GM12878 (cell line): ENCODE measurements around the gene TRIM40. TPM values are rescaled to one million over a fixed set of nuclear protein-coding genes. Genes with fewer than 3 reads are reported as not detected.
A peak's percentile ranks its signal among the peaks of the same experiment; 100 is the strongest.

Experiments
- ATAC-seq: fragments of 200-7000 bp; cut with Tn5 transposase; 3 replicates; pipeline ENCODE4 v1.9.1; 2020; ENCODE audit warnings: mild to moderate bottlenecking, moderate library complexity
- BruUV-seq: library from RNA; stranded (reverse); fragments of 400-500 nt; replicated peaks from 2 replicates; lab custom pipeline; 2021; lab: Mats Ljungman, UMichigan
- CTCF ChIA-PET: fragments of 300-600 bp; sonication (Branson Sonifier 250); formaldehyde crosslinking; extraction: SDS; loops from one replicate; lab custom pipeline; 2021; ENCODE audit warnings: inconsistent platforms; lab: Yijun Ruan, JAX
- POLR2A ChIA-PET: fragments of 350-600 bp; formaldehyde crosslinking; extraction: SDS; loops from one replicate; lab custom pipeline; 2021; ENCODE audit warnings: inconsistent platforms; lab: Charles Lee
- RAD21 ChIA-PET: fragments of 300-600 bp; sonication (Branson Sonifier 250); formaldehyde crosslinking; loops from one replicate; lab custom pipeline; 2023; ENCODE audit warnings: antibody characterized with exemption; ENCODE audit not compliant: unreplicated experiment; lab: Charles Lee
- SMC1A ChIA-PET: fragments of 300-600 bp; sonication (Branson Sonifier 250); formaldehyde crosslinking; loops from one replicate; lab custom pipeline; 2023; ENCODE audit not compliant: unreplicated experiment, uncharacterized antibody; lab: Charles Lee
- DNase-seq: peaks from one replicate; pipeline ENCODE4 v3.0.0-alpha.2; 2011; ENCODE audit warnings: low read depth, low spot score
- FAIRE-seq: peaks from 3 replicates; lab custom pipeline; 2011; peaks lifted over from hg19 to GRCh38; lab: Jason Lieb, UNC
- H2AFZ ChIP-seq: 2 replicates; pipeline ENCODE4 v1.6.0; 2011; ENCODE audit warnings: low read depth, low read length, control low read depth; ENCODE audit not compliant: control insufficient read depth
- H3K27ac ChIP-seq: 2 replicates; pipeline ENCODE4 v1.5.1; 2011; ENCODE audit warnings: control low read depth; ENCODE audit not compliant: control insufficient read depth, insufficient read depth
- H3K27me3 ChIP-seq, 2 experiments: replicated peaks in 1 of 2; 2 replicates each; pipeline versions ENCODE4 v1.6.0 to v1.6.1; 2011; ENCODE audit warnings: low read length in 1 of 2; ENCODE audit not compliant: control insufficient read depth in 2 of 2, insufficient read depth in 2 of 2
- H3K36me3 ChIP-seq, 2 experiments: 2 replicates each; pipeline ENCODE4 v1.5.1; 2011; ENCODE audit warnings: low read length in 1 of 2; ENCODE audit not compliant: control insufficient read depth in 2 of 2, insufficient read depth in 2 of 2
- H3K4me1 ChIP-seq: 2 replicates; pipeline ENCODE4 v1.6.1; 2011; ENCODE audit warnings: mild to moderate bottlenecking, low read length, moderate library complexity, mixed read lengths; ENCODE audit not compliant: control insufficient read depth, insufficient read depth
- H3K4me2 ChIP-seq: 2 replicates; pipeline ENCODE4 v1.6.0; 2011; ENCODE audit warnings: control low read depth; ENCODE audit not compliant: control insufficient read depth, insufficient read depth
- H3K4me3 ChIP-seq: fragments of 200-600 bp; sonication (generic); 2 replicates; pipeline ENCODE4 v1.5.1; 2016
- H3K79me2 ChIP-seq: 2 replicates; pipeline ENCODE4 v1.6.0; 2011; ENCODE audit warnings: low read length; ENCODE audit not compliant: control insufficient read depth, insufficient read depth
- H3K9ac ChIP-seq: 2 replicates; pipeline ENCODE4 v1.8.0; 2011; ENCODE audit warnings: low read length, control low read depth, mixed read lengths; ENCODE audit not compliant: control insufficient read depth, insufficient read depth
- H3K9me3 ChIP-seq: replicated peaks from 3 replicates; pipeline ENCODE4 v1.5.1; 2011; ENCODE audit warnings: mild to moderate bottlenecking, low read length; ENCODE audit not compliant: control insufficient read depth, insufficient read depth
- H4K20me1 ChIP-seq: 2 replicates; pipeline ENCODE4 v1.6.0; 2011; ENCODE audit not compliant: control insufficient read depth, insufficient read depth
- CTCF ChIP-seq, 3 experiments: IDR thresholded peaks in 2 of 3; conservative IDR thresholded peaks in 1 of 3; 2 replicates each; pipeline ENCODE4 v1.5.1; 2011; ENCODE audit warnings: low read depth in 3 of 3, low read length in 3 of 3, mild to moderate bottlenecking in 3 of 3, control low read depth in 2 of 3, moderate library complexity in 2 of 3, inconsistent platforms in 1 of 3, mixed read lengths in 1 of 3; ENCODE audit not compliant: control insufficient read depth in 2 of 3, insufficient read depth in 1 of 3; ENCODE audit errors: extremely low read depth in 1 of 3
- GABPA ChIP-seq: IDR thresholded peaks from 2 replicates; pipeline ENCODE4 v1.6.1; 2014; ENCODE audit warnings: antibody characterized with exemption, low read depth, mild to moderate bottlenecking, inconsistent platforms
- SMAD5 ChIP-seq: IDR thresholded peaks from 2 replicates; pipeline ENCODE4 v1.6.1; 2016; ENCODE audit warnings: antibody characterized with exemption, low read depth
- ZNF622 ChIP-seq: fragments of 450-650 bp; IDR thresholded peaks from 2 replicates; pipeline ENCODE4 v1.6.1; 2017; ENCODE audit warnings: mild to moderate bottlenecking, inconsistent platforms
- whole genome bisulfite sequencing: methylation state at CpG from one replicate; pipeline ENCODE4 v1.1.6; 2016; ENCODE audit warnings: low lambda C conversion rate; ENCODE audit not compliant: insufficient replicate concordance, insufficient coverage; ENCODE audit errors: missing lambda C conversion rate; 5-methylcytosine and 5-hydroxymethylcytosine counted together
- in situ Hi-C: fragments of 300-500 bp; cut with MboI; formaldehyde crosslinking; loops from 9 replicates; pipeline ENCODE4 v1.14.3; 2018; ENCODE audit warnings: mixed read lengths
- intact Hi-C: fragments of 100-400 bp; cut with micrococcal nuclease; formaldehyde crosslinking; loops from one replicate; pipeline ENCODE4 v1.14.2; 2022; ENCODE audit not compliant: unreplicated experiment
- polyA plus RNA-seq, 11 experiments: library from polyadenylated mRNA; depleted of rRNA in 4 of 11; unstranded in 6 of 11; stranded (reverse) in 5 of 11; fragments of >200 nt; fragmentation: Nextera tagmentation in 4 of 11; fragmentation: Illumina TruSeq in 1 of 11; extraction: Ambion mirVana in 4 of 11; extraction: Trizol in 1 of 11; gene quantifications; 1 replicate in 1 of 11; 2 replicates in 10 of 11; pipeline versions ENCODE4 v1.2.1 to v1.2.3, GENCODE V29; 2011 to 2016; ENCODE audit warnings: inconsistent platforms in 2 of 11, missing spikeins in 2 of 11, low read depth in 1 of 11
- total RNA-seq, 4 experiments: library from RNA; depleted of rRNA in 3 of 4; stranded (reverse); fragments of >200 nt in 3 of 4; fragmentation: Illumina TruSeq in 1 of 4; extraction: Trizol in 1 of 4; gene quantifications; 2 replicates each; pipeline versions ENCODE4 v1.2.1 to v1.2.3, GENCODE V29; 2013 to 2021

TRIM40 gene
- total and polyA plus RNA-seq, 10 of the 15 experiments (the other 5 are each of a cell fraction or from before 2014, with no cell fraction given) = not detected

DNA sequence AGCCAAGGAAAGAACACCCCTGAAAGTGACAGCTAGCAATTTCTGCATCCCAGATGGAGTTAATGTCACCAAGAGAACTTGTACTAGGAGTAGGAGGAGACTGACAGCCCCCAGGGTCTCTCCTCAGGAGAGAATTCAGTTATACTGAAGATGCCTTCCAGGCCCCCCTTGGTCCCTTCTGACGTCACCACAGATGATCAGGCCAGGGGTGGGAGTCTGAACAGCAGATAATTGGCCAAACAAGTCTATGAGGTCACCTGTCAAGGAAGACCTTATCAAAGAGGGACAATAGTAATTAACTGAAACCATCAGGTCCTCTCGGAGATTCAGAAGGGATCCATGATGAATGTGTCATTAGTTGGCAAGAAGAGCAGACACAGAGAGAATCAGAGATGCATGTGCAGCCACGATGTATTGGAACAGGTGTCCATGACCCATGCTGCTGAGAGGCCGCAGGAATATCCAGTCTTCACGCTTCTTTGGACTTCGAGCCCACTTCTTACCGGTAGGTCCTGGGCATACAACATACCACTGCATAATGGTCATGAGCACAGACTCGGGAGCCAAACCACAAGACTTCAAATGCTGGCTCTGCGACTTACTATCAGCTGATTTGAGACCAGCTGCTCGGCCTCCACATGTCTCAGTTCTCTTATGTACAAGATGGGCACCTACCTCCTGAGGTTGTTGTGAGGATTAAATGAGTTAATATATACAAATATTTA, 14.9 kb downstream of the TRIM40 start (continued):
- TF ChIP-seq CTCF (IDR thresholded peaks at IDR 0.05 in 2 of 3, conservative IDR thresholded peaks at IDR 0.05 in 1 of 3; ENCODE audit: control insufficient read depth in 2 of 3, extremely low read depth in 1 of 3, insufficient read depth in 1 of 3, low read depth in 3 of 3, low read length in 3 of 3) = no peak
- TF ChIP-seq ZNF622 = no peak

DNA sequence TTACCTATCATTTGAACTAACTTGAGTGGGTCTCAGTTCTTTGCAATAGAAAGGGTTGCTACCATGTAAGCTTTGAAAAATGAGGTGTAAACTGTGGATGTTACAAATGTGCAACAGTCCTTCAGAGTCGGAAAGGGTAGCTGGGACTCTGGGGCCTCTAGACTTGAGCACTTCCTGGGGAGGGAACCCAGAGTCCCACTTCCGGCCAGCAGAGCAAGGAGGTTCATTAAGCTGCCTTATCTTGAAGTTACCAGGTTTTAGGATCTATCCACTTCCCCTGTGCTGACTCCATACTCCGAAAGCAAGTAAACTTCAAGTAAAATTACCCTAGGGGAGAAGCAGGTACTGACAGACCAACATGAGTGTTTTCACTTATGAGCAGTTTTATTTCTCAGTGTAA, 15.6 kb downstream of the TRIM40 start:
- H2AFZ ChIP-seq = peak overlapping the region; percentile 22; the same call in 1 of the 2 replicates
- no peak for TF ChIP-seq SMAD5
- TF ChIP-seq GABPA = peak; percentile 82
- CTCF ChIA-PET = interaction anchor here (1.1 to 3.1 kb wide), 4 partner anchors 14 to 48 kb away, joined by 4 to 16 read pairs (median 4); no protein-coding TSS in a partner anchor
- no peaks in the 10 kb centered on the region; the same call in 1 of the 2 replicates for H3K4me1 ChIP-seq
- SMC1A ChIA-PET = interaction anchor here (0.9 to 1.3 kb wide), 2 partner anchors 9 to 83 kb away, joined by 3 read pairs; no protein-coding TSS in a partner anchor
- POLR2A ChIA-PET = no interaction called here
- H3K9me3 ChIP-seq = no peaks in the 10 kb centered on the region
- no peak for ATAC-seq
- BruUV-seq = no TSS peak
- RAD21 ChIA-PET = no interaction called here
- in situ Hi-C loops (no loop called here), intact Hi-C loops (no loop called here)
- H3K36me3 ChIP-seq = no peaks in the 10 kb centered on the region
- H3K4me2 ChIP-seq = no peak overlapping the region
- no peaks in the 10 kb centered on the region for H4K20me1 ChIP-seq
- no peak for DNase-seq
- no peak overlapping the region for H3K27ac ChIP-seq
- no peak overlapping the region for H3K9ac ChIP-seq
- peaks cover 1 to 2% of the 10 kb centered on the region in 2 experiments; a peak in 3 of 4 replicates for H3K27me3 ChIP-seq
- no peak overlapping the region for H3K4me3 ChIP-seq
- 45% methylated on average over 3 of the region's 3 CpGs for WGBS
- H3K79me2 ChIP-seq = no peaks in the 10 kb centered on the region
- FAIRE-seq = no peak
